IMR-90 (cell line): ENCODE results near the gene COLGALT1.

Source experiments
- CEBPB ChIP-seq: IDR thresholded peaks from 2 replicates; pipeline ENCODE4 v1.6.1; 2012; ENCODE audit warnings: low read depth, low read length, improper control_type of control experiment
- CTCF ChIP-seq: conservative IDR thresholded peaks from 2 replicates; pipeline ENCODE4 v1.5.1; 2012; ENCODE audit warnings: mild to moderate bottlenecking, low read depth, low read length, improper control_type of control experiment
- MAFK ChIP-seq: IDR thresholded peaks from 2 replicates; pipeline ENCODE4 v1.6.1; 2012; ENCODE audit warnings: low read depth, low read length, improper control_type of control experiment
- POLR2A ChIP-seq: IDR thresholded peaks from 2 replicates; pipeline ENCODE4 v1.6.1; 2012; ENCODE audit warnings: mild to moderate bottlenecking, low read depth, low read length
- RAD21 ChIP-seq: IDR thresholded peaks from 2 replicates; pipeline ENCODE4 v1.6.1; 2012; ENCODE audit warnings: low read length, improper control_type of control experiment
- SMC3 ChIP-seq: fragments of 150-350 bp; IDR thresholded peaks from 2 replicates; pipeline ENCODE4 v1.6.1; 2016; ENCODE audit warnings: low read depth, mild to moderate bottlenecking, antibody characterized with exemption, low read length, moderate library complexity

- no peak for TF ChIP-seq CTCF
- no peak for TF ChIP-seq CEBPB
- TF ChIP-seq MAFK = no peak
- no peak for TF ChIP-seq POLR2A
- TF ChIP-seq SMC3 = no peak
- TF ChIP-seq RAD21 = no peak
Measured at GRCh38 chr19:17556995-17557394, 1.5 kb downstream of the COLGALT1 start.
